ENCODE results near the gene GNG12. TPM values are rescaled to one million over a fixed set of nuclear protein-coding genes. Genes with fewer than 3 reads are reported as not detected.

GNG12 gene
- total RNA-seq, 1 donor from 2014 or later = 71.2 TPM

- H3K9me3 ChIP-seq = no peaks in the 10 kb centered on the region
- peaks cover 20 to 82% of the 10 kb centered on the region in 2 donors for H3K4me1 ChIP-seq
- H3K27me3 ChIP-seq = no peaks in the 10 kb centered on the region
- H3K36me3 ChIP-seq = no peaks in the 10 kb centered on the region
- intact Hi-C loops (cut with DNase I) = no loop called here
- TF ChIP-seq, protein P1, sequence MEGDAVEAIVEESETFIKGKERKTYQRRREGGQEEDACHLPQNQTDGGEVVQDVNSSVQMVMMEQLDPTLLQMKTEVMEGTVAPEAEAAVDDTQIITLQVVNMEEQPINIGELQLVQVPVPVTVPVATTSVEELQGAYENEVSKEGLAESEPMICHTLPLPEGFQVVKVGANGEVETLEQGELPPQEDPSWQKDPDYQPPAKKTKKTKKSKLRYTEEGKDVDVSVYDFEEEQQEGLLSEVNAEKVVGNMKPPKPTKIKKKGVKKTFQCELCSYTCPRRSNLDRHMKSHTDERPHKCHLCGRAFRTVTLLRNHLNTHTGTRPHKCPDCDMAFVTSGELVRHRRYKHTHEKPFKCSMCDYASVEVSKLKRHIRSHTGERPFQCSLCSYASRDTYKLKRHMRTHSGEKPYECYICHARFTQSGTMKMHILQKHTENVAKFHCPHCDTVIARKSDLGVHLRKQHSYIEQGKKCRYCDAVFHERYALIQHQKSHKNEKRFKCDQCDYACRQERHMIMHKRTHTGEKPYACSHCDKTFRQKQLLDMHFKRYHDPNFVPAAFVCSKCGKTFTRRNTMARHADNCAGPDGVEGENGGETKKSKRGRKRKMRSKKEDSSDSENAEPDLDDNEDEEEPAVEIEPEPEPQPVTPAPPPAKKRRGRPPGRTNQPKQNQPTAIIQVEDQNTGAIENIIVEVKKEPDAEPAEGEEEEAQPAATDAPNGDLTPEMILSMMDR (IDR thresholded peaks at IDR 0.05) = no peak
- no peak for DNase-seq (ENCODE audit: low spot score in 2 of 2)
- no peak overlapping the region for H3K4me3 ChIP-seq
- H3K27ac ChIP-seq = peak overlapping the region; percentile 77 to 80
Measured at GRCh38 chr1:67791261-67791660, 42.0 kb downstream of the GNG12 start.

DNA sequence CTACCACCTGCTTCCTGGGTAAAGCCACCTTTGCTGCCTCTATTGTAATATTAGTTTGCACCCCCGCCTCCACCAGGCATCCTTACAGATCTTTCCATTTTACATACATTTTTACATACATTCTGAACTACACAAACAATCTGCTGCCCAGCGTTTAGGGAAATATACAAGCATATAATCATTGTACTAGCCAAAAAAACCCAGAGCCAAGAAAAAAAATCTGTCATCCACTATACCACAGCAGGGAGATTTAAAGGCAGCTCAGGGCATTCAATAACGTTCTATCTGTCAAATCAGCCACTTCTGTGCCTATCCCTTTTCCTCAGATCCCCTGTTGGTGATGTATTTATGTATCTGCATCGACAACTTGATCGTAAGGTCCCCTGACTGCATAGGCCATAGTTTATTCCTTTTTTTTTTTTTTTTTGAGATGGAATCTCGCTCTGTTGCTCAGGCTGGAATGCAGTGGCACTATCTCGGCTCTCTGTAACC lies 43.0 kb downstream of the GNG12 start:
- TF ChIP-seq, protein P1 (IDR thresholded peaks at IDR 0.05) = no peak
- no peak for DNase-seq (ENCODE audit: low spot score in 2 of 2)
- no peaks in the 10 kb centered on the region for H3K36me3 ChIP-seq
- no peak overlapping the region for H3K4me3 ChIP-seq
- peaks cover 20 to 85% of the 10 kb centered on the region in 2 donors for H3K4me1 ChIP-seq
- H3K9me3 ChIP-seq = no peaks in the 10 kb centered on the region
- peak overlapping the region; percentile 77 to 80 for H3K27ac ChIP-seq
- H3K27me3 ChIP-seq = no peaks in the 10 kb centered on the region
- intact Hi-C loops (cut with DNase I) = no loop called here

- intact Hi-C loops (cut with DNase I) = no loop called here
- no peak for DNase-seq (ENCODE audit: low spot score in 2 of 2)
Measured at GRCh38 chr1:67789551-67789950, 43.7 kb downstream of the GNG12 start.

GRCh38 chr1:67788904-67789303 lies 44.4 kb downstream of the GNG12 start:
- TF ChIP-seq, protein P1 (IDR thresholded peaks at IDR 0.05) = no peak
- Histone ChIP-seq H3K36me3 (no peaks in the 10 kb centered on the region), H3K9me3 (no peaks in the 10 kb centered on the region), H3K27me3 (no peaks in the 10 kb centered on the region), H3K4me1 (peaks cover 20 to 72% of the 10 kb centered on the region in 2 donors), H3K27ac (peak overlapping the region; percentile 34 to 77), H3K4me3 (no peak overlapping the region)
- intact Hi-C loops (cut with DNase I) = no loop called here
- no peak for DNase-seq (ENCODE audit: low spot score in 2 of 2)

More at GRCh38 chr1:67789551-67789950, 43.7 kb downstream of the GNG12 start:
- TF ChIP-seq, protein P1 (IDR thresholded peaks at IDR 0.05) = no peak
- Histone ChIP-seq H3K4me3 (no peak overlapping the region), H3K36me3 (no peaks in the 10 kb centered on the region), H3K27me3 (no peaks in the 10 kb centered on the region), H3K4me1 (peaks cover 20 to 78% of the 10 kb centered on the region in 2 donors), H3K27ac (peak overlapping the region; percentile 77 to 80), H3K9me3 (no peaks in the 10 kb centered on the region)

DNA sequence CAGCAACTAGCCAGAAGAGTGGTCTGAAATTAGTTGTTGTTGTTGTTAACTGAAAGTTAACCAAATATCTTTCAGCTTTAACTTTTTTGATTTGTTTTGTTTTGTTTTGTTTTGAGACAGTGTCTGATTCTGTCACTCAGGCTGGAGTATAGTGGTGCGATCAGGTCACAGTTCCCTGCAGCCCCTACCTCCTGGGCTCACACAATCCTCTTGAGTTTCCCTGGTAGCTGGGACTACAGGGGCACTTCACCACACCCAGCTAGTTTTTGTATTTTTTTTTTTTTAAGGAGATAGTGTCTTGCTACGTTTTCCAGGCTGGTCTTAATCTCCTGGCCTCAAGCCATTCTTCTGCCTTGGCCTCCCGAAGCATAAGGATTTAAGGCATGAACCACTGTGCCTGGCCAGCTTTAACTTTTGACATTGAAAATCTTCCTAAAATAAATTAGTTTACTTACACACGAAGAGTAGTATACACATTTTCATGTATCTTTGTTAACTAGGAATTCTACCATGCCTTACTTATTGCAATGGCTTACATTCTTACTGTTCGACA lies 45.0 kb downstream of the GNG12 start:
- TF ChIP-seq, protein P1 (IDR thresholded peaks at IDR 0.05) = no peak
- peak overlapping the region; percentile 34 to 77 for H3K27ac ChIP-seq

More for the DNA sequence above, 45.0 kb downstream of the GNG12 start:
- peaks cover 20 to 68% of the 10 kb centered on the region in 2 donors for H3K4me1 ChIP-seq
- DNase-seq (ENCODE audit: low spot score in 2 of 2) = no peak
- no peaks in the 10 kb centered on the region for H3K36me3 ChIP-seq
- H3K9me3 ChIP-seq = no peaks in the 10 kb centered on the region
- intact Hi-C loops (cut with DNase I) = no loop called here
- no peaks in the 10 kb centered on the region for H3K27me3 ChIP-seq
- H3K4me3 ChIP-seq = no peak overlapping the region
